ENCODE measurements around the gene REM1.
"Not testable (repeated sequence)": the region's sequence is repeated elsewhere in the genome, so short reads cannot be mapped to it uniquely, and the experiment has no call there.

REM1 gene

DNA sequence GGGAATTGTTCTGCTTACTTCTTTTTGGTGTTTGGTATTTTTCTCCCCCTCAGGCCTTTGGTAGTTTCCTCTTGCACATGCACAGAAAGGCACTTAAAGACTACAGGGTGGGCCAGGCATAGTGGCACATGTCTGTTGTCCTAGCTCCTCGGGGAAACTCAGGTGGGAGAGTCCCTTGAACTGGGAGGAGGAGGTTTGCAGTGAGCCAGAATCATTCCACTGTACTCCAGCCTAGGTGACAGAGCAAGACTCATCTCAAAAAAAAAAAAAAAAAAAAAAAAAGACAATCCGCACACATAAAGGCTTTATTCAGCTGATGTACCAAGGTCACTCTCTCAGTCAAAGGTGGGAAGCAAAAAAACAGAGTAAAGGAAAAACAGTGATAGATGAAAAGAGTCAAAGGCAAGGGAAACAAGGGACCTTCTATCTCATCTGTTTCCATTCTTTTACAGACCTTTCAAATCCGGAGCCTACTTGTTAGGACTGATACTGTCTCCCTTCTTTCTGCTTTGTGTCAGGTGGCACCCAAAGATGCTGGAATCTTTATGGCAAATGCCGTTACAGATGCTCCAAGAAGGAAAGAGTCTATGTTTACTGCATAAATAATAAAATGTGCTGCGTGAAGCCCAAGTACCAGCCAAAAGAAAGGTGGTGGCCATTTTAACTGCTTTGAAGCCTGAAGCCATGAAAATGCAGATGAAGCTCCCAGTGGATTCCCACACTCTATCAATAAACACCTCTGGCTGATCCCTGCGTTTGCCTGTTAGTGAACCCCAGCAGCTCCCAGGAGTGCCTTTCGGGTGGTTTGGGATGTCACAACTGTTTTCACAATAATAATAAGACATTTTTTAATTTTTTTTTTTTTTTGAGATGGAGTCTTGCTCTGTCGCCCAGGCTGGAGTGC lies 25.3 kb upstream of the REM1 start:
- DNase-seq (ENCODE audit: extremely low read depth, low read depth): no peak
- no peak overlapping the region for H3K4me3 ChIP-seq (replicated peaks; ENCODE audit: low read depth, low read length)
- TF ChIP-seq, protein P1, sequence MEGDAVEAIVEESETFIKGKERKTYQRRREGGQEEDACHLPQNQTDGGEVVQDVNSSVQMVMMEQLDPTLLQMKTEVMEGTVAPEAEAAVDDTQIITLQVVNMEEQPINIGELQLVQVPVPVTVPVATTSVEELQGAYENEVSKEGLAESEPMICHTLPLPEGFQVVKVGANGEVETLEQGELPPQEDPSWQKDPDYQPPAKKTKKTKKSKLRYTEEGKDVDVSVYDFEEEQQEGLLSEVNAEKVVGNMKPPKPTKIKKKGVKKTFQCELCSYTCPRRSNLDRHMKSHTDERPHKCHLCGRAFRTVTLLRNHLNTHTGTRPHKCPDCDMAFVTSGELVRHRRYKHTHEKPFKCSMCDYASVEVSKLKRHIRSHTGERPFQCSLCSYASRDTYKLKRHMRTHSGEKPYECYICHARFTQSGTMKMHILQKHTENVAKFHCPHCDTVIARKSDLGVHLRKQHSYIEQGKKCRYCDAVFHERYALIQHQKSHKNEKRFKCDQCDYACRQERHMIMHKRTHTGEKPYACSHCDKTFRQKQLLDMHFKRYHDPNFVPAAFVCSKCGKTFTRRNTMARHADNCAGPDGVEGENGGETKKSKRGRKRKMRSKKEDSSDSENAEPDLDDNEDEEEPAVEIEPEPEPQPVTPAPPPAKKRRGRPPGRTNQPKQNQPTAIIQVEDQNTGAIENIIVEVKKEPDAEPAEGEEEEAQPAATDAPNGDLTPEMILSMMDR (IDR thresholded peaks at IDR 0.05; ENCODE audit: low read depth, low read length, missing control alignments): no peak

DNA sequence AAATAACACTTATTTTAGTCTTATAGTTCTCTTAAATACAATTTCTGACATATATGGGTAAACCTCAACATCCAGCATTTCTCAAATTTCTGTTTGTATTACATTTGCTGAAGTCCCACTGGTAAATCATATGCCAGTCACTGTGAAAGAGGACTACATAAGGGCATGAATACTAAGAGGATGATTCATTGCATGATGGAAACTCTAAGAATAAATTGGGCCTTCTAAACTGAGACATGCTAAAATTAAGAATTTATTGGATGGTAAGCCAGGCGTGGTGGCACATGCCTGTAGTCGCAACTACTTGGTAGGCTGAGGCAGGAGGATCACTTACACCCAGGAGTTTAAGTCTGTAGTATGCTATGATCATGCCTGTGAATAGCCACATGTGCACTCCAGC lies 22.5 kb upstream of the REM1 start:
- DNase-seq (ENCODE audit: extremely low read depth, low read depth): no peak
- TF ChIP-seq, protein P1 (IDR thresholded peaks at IDR 0.05; ENCODE audit: low read depth, low read length, missing control alignments): no peak
- H3K4me3 ChIP-seq (replicated peaks; ENCODE audit: low read depth, low read length): no peak overlapping the region

DNA sequence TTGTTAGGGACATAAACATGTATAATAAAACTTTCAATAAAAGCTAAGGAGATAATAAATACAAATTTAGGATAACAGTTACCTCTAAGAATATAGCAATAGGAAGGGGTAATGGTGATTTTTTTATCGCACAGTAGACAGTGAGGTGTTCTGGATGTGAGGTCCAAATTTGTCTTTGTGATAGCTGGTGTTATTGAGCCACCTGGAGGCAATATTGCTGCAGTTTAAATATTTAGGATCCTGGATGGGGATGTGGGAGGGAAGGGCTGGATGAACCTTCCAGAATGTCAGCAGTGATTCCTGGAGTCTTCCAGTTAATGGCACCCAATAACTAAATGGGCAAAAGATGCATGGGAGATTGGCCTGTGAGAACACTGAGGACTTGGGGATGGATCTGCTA lies 20.7 kb upstream of the REM1 start:
- TF ChIP-seq, protein P1 (IDR thresholded peaks at IDR 0.05; ENCODE audit: low read depth, low read length, missing control alignments): no peak
- H3K4me3 ChIP-seq (replicated peaks; ENCODE audit: low read depth, low read length): no peak overlapping the region
- DNase-seq (ENCODE audit: extremely low read depth, low read depth): no peak

DNA sequence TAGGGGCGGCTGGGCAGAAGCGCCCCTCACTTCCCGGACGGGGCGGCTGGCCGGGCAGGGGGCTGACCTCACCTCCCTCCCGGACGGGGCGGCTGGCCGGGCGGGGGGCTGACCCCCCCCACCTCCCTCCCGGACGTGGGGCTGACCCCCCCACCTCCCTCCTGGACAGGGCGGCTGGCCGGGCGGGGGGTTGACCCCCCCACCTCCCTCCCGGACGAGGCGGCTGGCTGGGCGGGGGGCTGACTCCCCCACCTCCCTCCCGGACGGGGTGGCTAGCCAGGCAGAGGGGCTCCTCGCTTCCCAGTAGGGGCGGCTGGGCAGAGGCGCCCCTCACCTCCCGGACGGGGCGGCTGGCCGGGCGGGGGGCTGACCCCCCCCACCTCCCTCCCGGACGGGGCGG lies 4.1 kb upstream of the REM1 start:
- not testable (repeated sequence) for H3K4me3 ChIP-seq (replicated peaks; ENCODE audit: low read depth, low read length)

DNA sequence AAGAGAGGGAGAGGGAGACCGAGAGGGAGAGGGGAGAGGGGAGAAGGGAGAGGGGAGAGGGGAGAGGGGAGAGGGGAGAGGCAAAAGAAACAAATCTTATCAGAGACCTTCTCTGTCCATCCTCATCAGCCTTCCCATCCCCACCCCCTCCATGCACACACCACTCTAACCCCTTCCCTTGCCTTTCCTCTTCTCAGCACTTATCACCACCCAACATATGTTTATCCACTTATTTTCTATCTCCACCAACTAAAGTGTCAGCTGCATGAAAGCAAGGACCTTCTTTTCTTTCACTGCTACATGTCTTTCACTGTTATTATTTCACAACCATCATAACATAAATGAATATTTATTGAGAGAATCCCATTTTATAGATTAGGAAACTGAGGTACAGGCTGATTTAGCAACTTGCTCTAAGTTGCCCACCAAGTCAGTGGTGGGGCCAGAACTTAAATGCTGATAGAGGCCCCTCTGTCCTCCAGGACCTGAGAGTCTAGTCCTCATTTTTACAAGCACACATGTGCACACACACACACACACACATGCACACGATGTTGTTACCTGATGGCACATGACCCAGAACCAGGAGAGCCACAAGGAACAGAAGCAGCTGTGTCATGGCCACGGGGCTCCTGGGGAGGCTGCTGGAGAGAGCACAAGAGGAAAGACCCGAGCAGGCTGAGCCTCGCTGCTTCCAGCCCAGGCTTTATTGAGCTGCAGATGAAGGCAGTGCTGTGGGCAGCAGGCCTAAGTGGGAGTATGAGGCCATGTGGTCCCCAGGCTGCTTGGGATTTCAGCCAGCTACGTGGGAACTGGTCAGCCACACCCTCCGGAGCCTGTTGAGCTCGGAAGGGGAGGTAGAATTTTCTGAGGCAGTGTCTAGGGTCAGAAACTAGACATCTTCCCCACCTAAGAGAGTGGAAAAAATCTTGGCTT lies 2.4 kb upstream of the REM1 start:
- DNase-seq (ENCODE audit: extremely low read depth, low read depth): no peak

More for the DNA sequence above, 4.1 kb upstream of the REM1 start:
- DNase-seq (ENCODE audit: extremely low read depth, low read depth): not testable (repeated sequence)

DNA sequence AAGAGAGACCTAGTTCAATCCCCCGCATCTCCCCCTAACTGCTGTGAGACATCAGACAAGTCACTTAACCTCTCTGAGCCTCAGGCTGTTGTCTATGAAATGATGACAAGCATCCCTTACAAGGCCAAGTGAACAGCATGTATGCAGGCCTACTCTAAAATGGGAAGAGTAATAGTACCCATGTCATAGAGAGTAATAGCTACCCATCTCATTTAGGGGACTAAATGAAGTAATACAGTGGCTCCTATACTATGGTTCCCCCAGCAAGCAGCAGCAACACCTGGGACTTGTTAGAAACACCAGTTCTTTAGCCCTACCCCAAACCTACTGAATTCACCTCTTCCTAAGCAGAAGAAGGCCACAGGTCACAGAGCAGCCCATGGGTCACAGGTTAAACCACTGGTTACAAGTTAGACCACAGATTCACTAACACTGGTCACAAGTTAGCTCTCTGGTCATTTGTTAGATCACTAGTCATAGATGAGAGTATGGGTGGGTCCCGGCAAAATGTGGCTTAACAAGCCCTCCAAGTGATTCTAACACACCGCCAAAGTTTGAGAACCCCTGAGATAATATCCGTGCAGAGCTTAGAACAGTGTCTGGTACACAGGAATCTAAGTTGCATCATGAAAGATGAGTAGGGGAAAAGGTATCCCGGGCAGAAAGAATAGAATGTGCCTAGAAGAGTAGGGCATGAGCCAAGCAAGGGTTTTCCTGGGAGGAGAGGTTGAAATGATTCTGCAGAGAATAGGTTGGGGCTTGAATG lies 1.6 kb upstream of the REM1 start:
- TF ChIP-seq, protein P1 (IDR thresholded peaks at IDR 0.05; ENCODE audit: low read depth, low read length, missing control alignments): no peak
- no peak overlapping the region for H3K4me3 ChIP-seq (replicated peaks; ENCODE audit: low read depth, low read length)
- no peak for DNase-seq (ENCODE audit: extremely low read depth, low read depth)

More for the DNA sequence above, 2.4 kb upstream of the REM1 start:
- TF ChIP-seq, protein P1 (IDR thresholded peaks at IDR 0.05; ENCODE audit: low read depth, low read length, missing control alignments): no peak
- H3K4me3 ChIP-seq (replicated peaks; ENCODE audit: low read depth, low read length): no peak overlapping the region

Measured in HFF-Myc (cell line).